ENCODE data around the gene CDCA8.

The CDCA8 gene

DNA sequence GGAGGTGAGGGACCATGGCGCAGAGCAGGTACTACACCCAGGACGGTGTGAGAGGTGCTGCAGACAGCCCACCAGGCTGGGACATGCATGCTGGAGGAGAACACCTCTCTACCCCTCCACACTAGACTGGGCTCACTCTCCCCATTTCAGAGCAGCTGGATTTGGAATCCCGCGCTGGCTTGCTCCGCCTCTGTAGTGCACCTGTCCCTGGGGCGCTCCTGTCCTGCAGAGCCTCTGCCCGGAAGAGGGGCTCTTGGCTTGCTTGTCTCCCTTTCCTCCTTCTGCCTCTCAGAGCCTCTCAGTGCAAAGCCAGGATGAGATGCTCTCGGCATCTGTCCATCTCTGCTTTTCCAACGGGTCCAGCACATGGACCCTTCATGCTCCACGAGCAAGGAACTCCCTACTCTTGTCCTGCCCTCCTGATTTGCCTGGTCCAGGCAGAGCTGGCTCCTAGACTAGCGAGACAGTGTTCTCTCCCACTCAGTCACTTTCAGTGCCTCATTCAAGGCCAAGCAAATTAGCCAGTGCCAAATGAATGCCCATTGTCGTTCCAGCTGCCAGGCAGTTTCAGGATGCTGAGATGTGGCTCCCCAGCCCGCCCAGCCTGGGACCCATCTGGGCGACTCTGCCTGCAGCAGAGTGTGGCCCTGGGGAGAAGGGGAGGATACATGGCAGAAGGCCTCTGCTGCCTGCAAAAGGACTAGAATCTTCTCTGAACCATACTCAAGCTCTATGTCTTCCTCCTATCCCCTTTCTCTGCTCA, 33.7 kb downstream of the CDCA8 start:
- Histone ChIP-seq H3K9ac (ENCODE audit: low read length) (no peak overlapping the region), H3K9me3 (ENCODE audit: insufficient read depth, low read length) (no peaks in the 10 kb centered on the region), H3K27me3 (ENCODE audit: low read length) (no peaks in the 10 kb centered on the region), H3K27ac (ENCODE audit: low read depth, low read length) (no peak overlapping the region), H3K9me2 (replicated peaks; ENCODE audit: insufficient read depth, low read length) (no peaks in the 10 kb centered on the region), H3F3A (ENCODE audit: insufficient read depth) (no peaks in the 10 kb centered on the region), H3K4me3 (ENCODE audit: insufficient read depth, low read length, poor library complexity, severe bottlenecking) (no peak overlapping the region), H2AFZ (ENCODE audit: low read depth, low read length, severe bottlenecking) (no peak overlapping the region), H3K4me2 (ENCODE audit: low read depth, low read length, poor library complexity, severe bottlenecking) (no peak overlapping the region), H3K36me3 (ENCODE audit: low read length) (no peaks in the 10 kb centered on the region), H4K20me1 (ENCODE audit: low read depth, low read length) (no peaks in the 10 kb centered on the region), H3K79me2 (ENCODE audit: insufficient read depth, low read length) (no peaks in the 10 kb centered on the region)
- TF ChIP-seq EZH2phosphoT487 (conservative IDR thresholded peaks at IDR 0.05; ENCODE audit: low read length) = no peak
- TF ChIP-seq CTCF (IDR thresholded peaks at IDR 0.05; ENCODE audit: insufficient read depth, low read length, poor library complexity, severe bottlenecking) = no peak

- TF ChIP-seq CTCF (IDR thresholded peaks at IDR 0.05; ENCODE audit: insufficient read depth, low read length, poor library complexity, severe bottlenecking) = no peak
- TF ChIP-seq EZH2phosphoT487 (conservative IDR thresholded peaks at IDR 0.05; ENCODE audit: low read length) = no peak
- H3K36me3 ChIP-seq (ENCODE audit: low read length) = no peaks in the 10 kb centered on the region
These were observed 34.7 kb downstream of the CDCA8 start for GRCh38 chr1:37726751-37727585.

GRCh38 chr1:37728416-37728815, 36.1 kb downstream of the CDCA8 start:
- no peaks in the 10 kb centered on the region for H3F3A ChIP-seq (ENCODE audit: insufficient read depth)
- H2AFZ ChIP-seq (ENCODE audit: low read depth, low read length, severe bottlenecking) = no peak overlapping the region
- H3K79me2 ChIP-seq (ENCODE audit: insufficient read depth, low read length) = no peaks in the 10 kb centered on the region
- H3K27me3 ChIP-seq (ENCODE audit: low read length) = no peaks in the 10 kb centered on the region
- no peaks in the 10 kb centered on the region for H3K36me3 ChIP-seq (ENCODE audit: low read length)
- no peak overlapping the region for H3K4me2 ChIP-seq (ENCODE audit: low read depth, low read length, poor library complexity, severe bottlenecking)
- no peak overlapping the region for H3K4me3 ChIP-seq (ENCODE audit: insufficient read depth, low read length, poor library complexity, severe bottlenecking)
- H3K9me3 ChIP-seq (ENCODE audit: insufficient read depth, low read length) = no peaks in the 10 kb centered on the region
- TF ChIP-seq CTCF (IDR thresholded peaks at IDR 0.05; ENCODE audit: insufficient read depth, low read length, poor library complexity, severe bottlenecking) = no peak
- TF ChIP-seq EZH2phosphoT487 (conservative IDR thresholded peaks at IDR 0.05; ENCODE audit: low read length) = no peak
- no peak overlapping the region for H3K27ac ChIP-seq (ENCODE audit: low read depth, low read length)
- no peaks in the 10 kb centered on the region for H3K9me2 ChIP-seq (replicated peaks; ENCODE audit: insufficient read depth, low read length)
- H3K9ac ChIP-seq (ENCODE audit: low read length) = no peak overlapping the region
- H4K20me1 ChIP-seq (ENCODE audit: low read depth, low read length) = no peaks in the 10 kb centered on the region

More at GRCh38 chr1:37726751-37727585, 34.7 kb downstream of the CDCA8 start:
- no peak overlapping the region for H2AFZ ChIP-seq (ENCODE audit: low read depth, low read length, severe bottlenecking)
- no peak overlapping the region for H3K27ac ChIP-seq (ENCODE audit: low read depth, low read length)
- H3K9me3 ChIP-seq (ENCODE audit: insufficient read depth, low read length) = no peaks in the 10 kb centered on the region
- no peaks in the 10 kb centered on the region for H3F3A ChIP-seq (ENCODE audit: insufficient read depth)
- no peak overlapping the region for H3K4me3 ChIP-seq (ENCODE audit: insufficient read depth, low read length, poor library complexity, severe bottlenecking)
- no peaks in the 10 kb centered on the region for H3K79me2 ChIP-seq (ENCODE audit: insufficient read depth, low read length)
- H3K27me3 ChIP-seq (ENCODE audit: low read length) = no peaks in the 10 kb centered on the region
- H4K20me1 ChIP-seq (ENCODE audit: low read depth, low read length) = no peaks in the 10 kb centered on the region
- no peaks in the 10 kb centered on the region for H3K9me2 ChIP-seq (replicated peaks; ENCODE audit: insufficient read depth, low read length)
- no peak overlapping the region for H3K4me2 ChIP-seq (ENCODE audit: low read depth, low read length, poor library complexity, severe bottlenecking)
- H3K9ac ChIP-seq (ENCODE audit: low read length) = no peak overlapping the region
